ENCODE results near the gene ATF5.

ATF5 gene

DNA sequence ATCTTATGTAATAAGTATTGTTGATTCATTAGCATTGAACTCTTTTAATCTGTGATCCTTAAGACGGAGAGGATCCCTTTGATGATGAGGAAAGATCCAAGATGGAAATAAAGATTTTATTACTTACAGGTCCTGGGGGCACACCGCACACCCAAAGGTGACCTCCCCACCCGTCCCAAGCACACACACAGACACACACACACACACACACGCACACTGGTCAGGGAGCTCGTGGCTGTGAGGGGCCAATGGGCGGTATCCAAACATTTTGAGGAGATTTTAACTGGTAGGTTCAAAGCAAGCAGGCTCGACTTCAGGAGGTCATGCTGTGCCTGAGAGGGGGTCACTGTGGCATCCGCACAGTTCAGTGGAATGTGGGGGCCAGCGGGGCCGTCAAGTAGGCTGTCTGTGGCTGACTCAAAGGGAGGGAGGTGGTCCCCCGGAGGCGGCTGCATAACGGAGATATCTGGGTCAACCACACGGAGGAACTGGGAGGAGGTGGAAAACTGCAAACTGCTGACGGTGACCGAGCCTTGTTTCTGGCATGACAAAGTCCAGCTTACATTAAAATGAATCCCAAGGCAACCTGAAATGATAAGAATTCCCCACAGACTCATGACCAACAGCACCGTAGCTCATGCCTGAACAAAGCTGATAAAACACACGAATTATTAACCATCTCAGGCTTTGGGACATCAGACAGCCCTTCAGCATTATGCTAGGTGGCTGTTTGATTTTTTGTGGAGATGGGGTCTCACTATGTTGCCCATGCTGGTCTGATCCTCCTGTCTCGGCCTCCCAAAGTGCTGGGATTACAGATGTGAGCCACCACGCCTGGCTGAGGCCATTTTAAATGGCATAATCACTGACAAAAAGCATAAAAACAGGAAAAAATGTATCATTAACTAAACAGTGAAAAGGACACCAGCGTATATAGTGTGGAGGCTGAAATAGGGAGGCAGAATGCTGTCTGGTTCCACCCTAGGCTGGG lies 52.9 kb downstream of the ATF5 start:
- DNase-seq: no peak
